D721Med (cell line): ENCODE results near the gene CBR1.

Experiments used
- DNase-seq: peaks from one replicate; pipeline ENCODE4 v3.0.0; 2011; ENCODE audit warnings: low spot score; ENCODE audit not compliant: insufficient read length
- FAIRE-seq: peaks from 2 replicates; lab custom pipeline; 2011; peaks lifted over from hg19 to GRCh38; lab: Jason Lieb, UNC
- TF ChIP-seq, protein P1 (sequence below): IDR thresholded peaks from 2 replicates; pipeline ENCODE4 v1.5.1; 2012; ENCODE audit warnings: mild to moderate bottlenecking, control low read depth; ENCODE audit not compliant: insufficient read depth; ENCODE audit errors: missing control alignments

Gene CBR1

GRCh38 chr21:36079010-36079649 is 9.3 kb downstream of the CBR1 start:
- DNase-seq (no peak), FAIRE-seq (no peak)
- TF ChIP-seq, protein P1, sequence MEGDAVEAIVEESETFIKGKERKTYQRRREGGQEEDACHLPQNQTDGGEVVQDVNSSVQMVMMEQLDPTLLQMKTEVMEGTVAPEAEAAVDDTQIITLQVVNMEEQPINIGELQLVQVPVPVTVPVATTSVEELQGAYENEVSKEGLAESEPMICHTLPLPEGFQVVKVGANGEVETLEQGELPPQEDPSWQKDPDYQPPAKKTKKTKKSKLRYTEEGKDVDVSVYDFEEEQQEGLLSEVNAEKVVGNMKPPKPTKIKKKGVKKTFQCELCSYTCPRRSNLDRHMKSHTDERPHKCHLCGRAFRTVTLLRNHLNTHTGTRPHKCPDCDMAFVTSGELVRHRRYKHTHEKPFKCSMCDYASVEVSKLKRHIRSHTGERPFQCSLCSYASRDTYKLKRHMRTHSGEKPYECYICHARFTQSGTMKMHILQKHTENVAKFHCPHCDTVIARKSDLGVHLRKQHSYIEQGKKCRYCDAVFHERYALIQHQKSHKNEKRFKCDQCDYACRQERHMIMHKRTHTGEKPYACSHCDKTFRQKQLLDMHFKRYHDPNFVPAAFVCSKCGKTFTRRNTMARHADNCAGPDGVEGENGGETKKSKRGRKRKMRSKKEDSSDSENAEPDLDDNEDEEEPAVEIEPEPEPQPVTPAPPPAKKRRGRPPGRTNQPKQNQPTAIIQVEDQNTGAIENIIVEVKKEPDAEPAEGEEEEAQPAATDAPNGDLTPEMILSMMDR = no peak

- TF ChIP-seq, protein P1 = no peak
- no peak for FAIRE-seq
- no peak for DNase-seq
Observed at GRCh38 chr21:36079671-36080070, 9.8 kb downstream of the CBR1 start.

DNA sequence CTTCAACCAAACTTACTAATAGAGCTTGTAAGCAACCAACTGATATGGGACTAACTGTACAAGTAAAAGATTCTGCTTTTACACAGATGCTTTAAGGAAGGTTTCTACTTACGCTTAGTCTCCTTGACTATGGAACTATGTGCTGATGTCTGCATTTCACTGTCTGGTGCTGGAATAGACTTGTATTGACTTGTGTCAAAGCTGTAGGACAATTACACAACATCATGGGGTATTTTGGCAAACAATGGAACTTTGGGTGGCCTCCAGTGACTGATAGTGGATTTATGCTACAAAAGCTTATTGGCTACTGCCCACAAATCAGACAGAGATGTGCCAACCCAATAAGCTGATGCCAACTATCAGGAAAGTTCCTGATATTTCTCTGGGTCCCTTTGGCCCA is 10.6 kb downstream of the CBR1 start:
- no peak for DNase-seq
- no peak for FAIRE-seq
- TF ChIP-seq, protein P1 = no peak

DNA sequence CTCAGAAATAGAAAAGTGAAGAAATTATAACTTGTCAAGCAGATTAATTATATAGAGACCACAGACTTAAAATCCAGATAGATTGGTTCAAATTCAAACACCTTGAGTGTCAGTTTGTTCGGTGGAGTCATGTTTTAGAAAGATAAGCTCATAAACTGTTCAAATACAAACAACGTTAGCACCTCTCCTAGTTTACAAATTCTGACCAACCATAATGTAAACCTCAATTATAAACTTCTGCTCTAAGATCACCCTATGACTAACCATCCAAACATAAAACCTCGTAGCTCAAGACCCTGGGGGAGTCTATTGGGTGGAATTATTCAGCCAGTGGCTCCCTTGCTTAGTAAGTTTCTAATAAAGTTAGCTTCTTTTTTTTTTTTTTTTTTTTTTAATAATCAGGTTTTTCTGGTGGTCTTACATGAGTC is 12.4 kb downstream of the CBR1 start:
- TF ChIP-seq, protein P1 = no peak
- FAIRE-seq = no peak
- no peak for DNase-seq

- DNase-seq = no peak
- TF ChIP-seq, protein P1 = no peak
- no peak for FAIRE-seq
Observed at GRCh38 chr21:36087362-36088138, 17.7 kb downstream of the CBR1 start.

DNA sequence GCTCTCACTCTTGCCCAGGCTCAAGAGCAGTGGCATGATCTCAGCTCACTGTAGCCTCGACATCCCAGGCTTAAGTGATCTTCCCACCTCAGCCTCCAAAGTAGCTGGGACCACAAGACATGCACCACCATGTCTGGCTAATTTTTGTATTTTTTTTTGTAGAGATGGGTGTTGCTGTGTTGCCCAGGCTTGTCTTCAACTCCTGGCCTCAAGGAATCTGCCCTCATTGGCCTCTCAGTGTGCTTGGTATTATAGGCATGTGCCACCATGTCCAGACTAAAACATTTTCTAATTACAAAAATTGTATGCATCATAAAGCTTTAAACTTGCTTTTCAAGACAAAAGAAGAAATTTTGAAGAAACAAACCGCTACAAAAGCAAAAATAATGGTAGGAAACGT is 20.1 kb downstream of the CBR1 start:
- FAIRE-seq (no peak), DNase-seq (no peak)
- TF ChIP-seq, protein P1 = no peak

- DNase-seq (no peak), FAIRE-seq (no peak)
- TF ChIP-seq, protein P1 = no peak
Observed at GRCh38 chr21:36092681-36093080, 22.9 kb downstream of the CBR1 start.
